ENCODE measurements around the gene METTL8.

- TF ChIP-seq CTCF (IDR thresholded peaks at IDR 0.05) (no peak), POLR2A (IDR thresholded peaks at IDR 0.05) (no peak)
These were observed 21.9 kb downstream of the METTL8 start for GRCh38 chr2:171411791-171412483.
